NCI-H2227 treated with DMSO at 0.1 percent for 48 hours (cell line): Measurements from ENCODE around the gene MAEA.
"Not testable (repeated sequence)": the region's sequence is repeated elsewhere in the genome, so short reads cannot be mapped to it uniquely, and the experiment has no call there.

Experiments used
- DNase-seq: peaks from one replicate; lab custom pipeline; 2025; lab: John Stamatoyannopoulos, UW

MAEA gene

GRCh38 chr4:1279253-1279652 is 10.4 kb upstream of the MAEA start:
- no peak for DNase-seq

DNA sequence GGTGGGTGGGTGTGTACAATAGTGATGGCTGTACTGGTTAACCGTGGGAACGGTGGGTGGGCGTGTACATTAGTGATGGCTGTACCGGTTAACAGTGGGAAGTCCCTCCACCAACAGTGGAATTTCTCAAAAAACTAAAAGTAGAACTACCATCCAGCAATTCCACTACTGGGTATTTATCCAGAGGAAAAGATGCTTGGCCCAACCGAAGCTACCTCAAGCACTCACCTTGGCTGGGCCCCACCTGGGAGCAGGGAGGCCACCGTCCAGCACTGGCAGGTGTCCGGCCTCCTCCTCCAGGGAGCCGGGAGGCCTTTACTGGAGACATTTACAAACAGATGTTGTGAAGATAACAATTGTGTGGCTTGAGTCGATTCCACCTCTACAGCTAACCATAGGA is 6.0 kb upstream of the MAEA start:
- no peak for DNase-seq

GRCh38 chr4:1285151-1285789 is 4.4 kb upstream of the MAEA start:
- DNase-seq = no peak

DNA sequence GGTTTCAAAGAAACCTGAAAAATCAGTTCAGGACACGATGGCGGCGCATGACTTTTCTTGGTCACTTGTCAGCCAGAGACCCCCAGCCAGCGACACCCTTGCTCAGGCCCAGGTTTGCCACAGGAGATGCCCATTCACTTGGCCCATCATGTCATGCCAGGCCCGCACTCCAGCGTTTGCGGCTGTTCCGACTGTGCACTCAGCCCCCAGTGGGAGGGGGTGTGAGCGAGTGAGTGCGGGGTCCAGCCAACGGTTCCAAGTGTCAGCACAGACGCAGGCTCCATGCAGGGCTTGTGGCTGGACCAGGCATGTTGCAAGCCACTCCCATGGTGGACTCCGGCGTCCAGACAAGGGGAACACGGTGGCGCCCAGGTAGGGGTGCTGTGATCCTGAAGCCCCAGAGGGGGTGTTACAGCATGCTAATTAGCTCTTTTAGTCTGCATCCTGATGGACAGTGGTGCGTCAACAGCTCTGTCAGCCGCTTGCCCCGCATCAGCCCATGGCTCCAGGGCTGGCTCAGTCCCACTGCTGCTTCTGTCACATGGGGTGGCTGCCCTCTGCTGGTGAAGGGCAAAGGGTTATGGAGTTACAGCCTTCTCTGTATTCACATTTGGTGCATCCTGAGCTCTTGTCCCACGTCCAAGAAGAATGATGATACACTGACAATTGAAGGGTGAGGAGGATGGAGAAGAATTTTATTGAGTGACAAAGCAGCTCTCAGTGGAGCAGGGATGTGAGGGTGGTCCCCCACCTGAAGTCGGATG is 3.7 kb upstream of the MAEA start:
- no peak for DNase-seq

GRCh38 chr4:1288786-1289185 is 905 bp upstream of the MAEA start:
- DNase-seq = no peak

DNA sequence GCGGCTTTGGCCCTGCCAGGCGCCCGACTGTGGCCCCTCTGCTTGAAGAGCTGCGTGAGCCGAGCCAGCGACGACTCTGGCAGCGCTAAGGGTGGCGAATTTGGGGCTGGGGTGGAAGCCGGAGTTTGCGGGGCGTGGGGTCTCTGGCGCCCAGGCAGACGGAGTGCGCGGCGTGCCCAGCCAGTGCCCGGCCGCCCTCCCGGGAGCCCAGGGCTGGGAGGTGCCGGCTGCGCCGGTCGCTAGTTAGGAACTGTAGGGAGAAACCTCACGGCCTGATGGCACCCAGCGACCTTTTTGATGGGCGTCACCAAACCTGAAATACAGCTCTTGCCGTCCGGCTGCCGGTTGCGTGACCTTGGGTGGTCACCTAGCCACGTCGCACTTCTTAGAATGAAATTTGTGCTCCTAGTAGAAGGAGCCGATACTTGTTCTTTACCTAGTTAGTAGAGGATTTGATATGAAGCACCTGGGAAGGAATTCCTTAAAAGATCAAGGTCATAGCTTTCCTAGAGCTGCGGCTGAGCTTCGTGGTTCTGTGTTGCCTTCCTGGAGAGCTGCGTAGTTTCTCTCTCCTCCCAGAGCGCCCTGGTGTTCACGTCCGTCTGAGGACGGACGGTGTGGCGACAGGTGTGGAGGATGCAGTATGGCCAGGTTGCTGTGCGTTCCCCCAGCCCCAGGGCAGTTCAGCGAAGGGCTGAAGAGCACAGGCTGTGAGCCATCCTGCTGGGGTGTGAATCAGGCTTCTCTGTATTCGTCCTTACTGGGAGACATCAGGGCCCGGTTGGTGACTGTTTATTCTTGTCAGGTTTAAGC is 680 bp downstream of the MAEA start:
- no peak for DNase-seq

- no peak for DNase-seq
Observed at GRCh38 chr4:1291091-1291490, 1.4 kb downstream of the MAEA start.

- DNase-seq = no peak
Observed at GRCh38 chr4:1291996-1292702, 2.5 kb downstream of the MAEA start.

DNA sequence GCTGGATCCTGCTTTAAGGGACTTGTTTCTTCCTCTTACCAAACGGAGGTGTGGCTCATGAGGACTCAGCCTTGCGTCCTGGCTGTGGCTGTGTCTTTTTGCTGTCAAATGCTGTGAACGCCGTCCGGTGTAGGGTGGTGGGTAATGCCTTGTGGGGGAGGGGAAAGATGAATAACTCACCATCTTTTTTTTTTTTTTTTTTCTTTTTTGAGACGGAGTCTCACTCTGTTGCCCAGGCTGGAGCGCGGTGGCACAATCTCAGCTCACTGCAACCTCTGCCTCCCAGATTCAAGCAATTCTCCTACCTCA is 3.0 kb downstream of the MAEA start:
- DNase-seq = not testable (repeated sequence)

- DNase-seq = no peak
Observed at GRCh38 chr4:1293531-1293941, 3.8 kb downstream of the MAEA start.

DNA sequence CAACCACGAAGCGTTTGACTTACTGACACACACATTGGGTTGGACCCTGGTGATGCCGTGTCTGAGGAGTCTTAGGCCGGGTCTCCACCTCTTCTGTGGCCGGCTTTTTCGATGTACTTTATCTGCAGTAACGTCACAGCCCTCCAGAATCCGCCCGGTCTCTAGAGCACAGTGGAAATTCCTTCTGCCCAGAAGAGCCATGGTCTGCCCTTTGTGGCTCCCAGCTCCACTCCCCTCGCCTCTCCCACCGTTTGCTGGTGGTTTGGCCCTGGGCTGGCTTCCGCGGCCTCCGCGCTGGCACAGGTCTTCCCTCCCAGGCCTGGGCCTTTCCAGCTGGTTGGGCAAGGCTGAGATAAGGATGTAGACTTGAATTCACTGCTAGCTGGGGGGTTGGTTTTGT is 4.3 kb downstream of the MAEA start:
- no peak for DNase-seq

DNA sequence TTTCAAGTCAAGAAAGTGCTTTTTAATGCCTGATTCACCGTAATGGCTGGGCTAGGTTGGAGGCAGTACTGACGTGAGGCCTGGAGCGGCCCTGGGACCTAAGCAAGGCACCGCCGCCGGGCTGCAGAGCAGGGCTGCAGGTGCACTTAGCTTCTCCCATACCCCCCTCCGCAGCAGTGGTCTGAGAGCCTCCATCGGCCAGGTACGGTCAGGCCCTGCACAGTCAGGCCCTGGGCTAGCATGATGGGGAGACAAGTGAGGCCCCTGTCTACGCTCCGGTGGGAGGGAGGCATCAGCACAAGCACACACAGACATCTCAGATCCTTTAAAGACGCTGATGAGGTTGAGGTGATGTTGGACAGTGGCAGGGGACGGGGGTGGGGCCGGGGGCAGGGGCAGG is 4.7 kb downstream of the MAEA start:
- no peak for DNase-seq

DNA sequence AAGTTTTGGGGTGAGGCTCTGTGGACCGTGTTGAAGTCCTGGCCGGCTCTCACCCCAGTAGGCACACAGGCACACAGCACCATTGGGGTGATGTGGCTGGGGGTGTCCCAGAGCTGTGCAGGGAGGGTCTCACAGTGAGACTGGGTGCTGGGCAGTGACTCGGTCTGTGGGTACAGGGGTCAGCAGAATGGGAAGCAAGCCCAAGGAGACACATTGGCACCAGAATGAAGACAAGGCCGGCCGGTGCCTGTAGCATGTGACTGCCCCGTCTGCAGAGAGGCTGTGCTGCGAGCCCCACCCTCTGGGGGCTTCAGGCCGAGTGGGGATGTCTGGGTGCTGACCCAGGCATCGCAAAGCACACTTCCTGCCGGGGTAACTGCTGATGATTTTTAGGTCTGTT is 5.2 kb downstream of the MAEA start:
- no peak for DNase-seq

DNA sequence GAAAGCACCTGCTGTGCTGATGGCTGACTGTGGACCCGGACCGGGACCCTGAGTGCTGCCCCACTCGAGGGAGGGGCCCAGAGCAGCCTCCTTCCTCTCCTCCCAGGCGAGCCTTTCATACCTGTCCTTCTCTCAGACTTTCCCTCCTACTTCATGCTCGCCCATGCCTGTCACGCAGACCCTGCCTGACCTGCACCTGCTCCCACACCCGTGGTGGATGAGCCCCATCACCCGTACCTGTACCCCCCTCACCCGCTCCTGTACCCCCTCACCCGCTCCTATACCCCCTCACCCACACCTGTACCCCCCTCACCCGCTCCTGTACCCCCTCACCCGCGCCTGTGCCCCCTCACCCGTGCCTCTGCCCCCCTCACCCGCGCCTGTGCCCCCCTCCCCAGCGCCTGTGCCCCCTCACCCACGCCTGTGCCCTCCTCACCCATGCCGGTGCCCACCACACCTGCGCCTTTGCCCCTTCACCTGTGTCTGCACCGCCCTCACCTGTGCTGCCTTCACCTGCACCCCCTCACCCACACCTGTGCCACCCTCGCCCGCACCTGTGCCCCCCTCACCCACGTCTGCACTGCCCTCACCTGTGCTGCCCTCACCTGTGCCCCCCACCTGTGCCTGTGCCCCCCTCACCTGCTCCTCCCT is 5.8 kb downstream of the MAEA start:
- no peak for DNase-seq

- no peak for DNase-seq
Observed at GRCh38 chr4:1296324-1297022, 6.8 kb downstream of the MAEA start.

DNA sequence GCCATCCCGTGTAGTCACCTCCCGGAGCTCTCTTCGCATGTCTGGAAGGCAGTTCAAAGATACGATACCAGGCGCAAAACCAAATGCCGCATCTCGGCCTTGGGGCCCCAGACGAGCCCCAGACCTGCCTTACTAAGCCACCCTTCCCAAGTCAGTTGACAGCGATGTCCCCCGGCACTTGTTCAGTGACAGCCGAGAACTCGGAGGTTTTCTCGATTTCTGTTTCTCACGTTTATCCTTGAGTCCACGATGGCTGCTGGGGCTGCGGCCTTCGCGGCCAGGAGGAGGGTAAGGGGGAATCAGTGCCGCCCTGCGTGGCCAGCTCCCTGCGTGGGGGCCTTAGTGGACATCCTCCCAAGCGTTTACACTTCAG is 7.3 kb downstream of the MAEA start:
- DNase-seq = no peak

- no peak for DNase-seq
Observed at GRCh38 chr4:1297456-1298325, 8.0 kb downstream of the MAEA start.

GRCh38 chr4:1298461-1298860 is 8.8 kb downstream of the MAEA start:
- no peak for DNase-seq

GRCh38 chr4:1299301-1299860 is 9.7 kb downstream of the MAEA start:
- DNase-seq = no peak
